Right cardiac atrium (tissue), 5 donors: ENCODE data around the gene CARD11. TPM values are rescaled to one million over a fixed set of nuclear protein-coding genes. Genes with fewer than 3 reads are reported as not detected.

Experiments used
- ATAC-seq, 2 donors: fragments of 200-7000 bp; cut with Tn5 transposase; one replicate each; pipeline versions ENCODE4 v1.8.0 to v1.9.1; 2020; ENCODE audit warnings: moderate library complexity in 2 of 2, mild to moderate bottlenecking in 1 of 2
- DNase-seq, 3 donors: peaks; one replicate each; pipeline ENCODE4 v3.0.0-alpha.2; 2020
- H3K27ac ChIP-seq: one replicate; pipeline ENCODE4 v1.5.1; 2013; ENCODE audit warnings: mild to moderate bottlenecking, low read length, control low read depth, moderate library complexity
- H3K27me3 ChIP-seq: one replicate; pipeline ENCODE4 v1.6.1; 2013; ENCODE audit not compliant: control insufficient read depth, insufficient read depth
- H3K4me1 ChIP-seq: one replicate; pipeline ENCODE4 v1.6.1; 2013; ENCODE audit warnings: low read length; ENCODE audit not compliant: control insufficient read depth, insufficient read depth
- H3K4me3 ChIP-seq: one replicate; pipeline ENCODE4 v1.5.1; 2013; ENCODE audit warnings: low read length, control low read depth
- H3K9me3 ChIP-seq: one replicate; pipeline ENCODE4 v1.6.1; 2013; ENCODE audit warnings: low read length; ENCODE audit not compliant: control insufficient read depth
- WGBS: extraction: QIAGEN DNeasy Blood & Tissue Kit; methylation state at CpG from one replicate; pipeline ENCODE4 v1.1.7; 2013; 5-methylcytosine and 5-hydroxymethylcytosine counted together
- intact Hi-C, 4 donors: fragments of 100-400 bp; cut with DNase I; formaldehyde crosslinking; loops; one replicate each; pipeline versions ENCODE4 v1.11.0 to v1.14.0; 2022 to 2023
- polyA plus RNA-seq: library from polyadenylated mRNA; stranded (reverse); fragments of 200-250 nt; gene quantifications from one replicate; pipeline ENCODE4 v1.2.3, GENCODE V29; 2013
- total RNA-seq, 4 donors: library from RNA; stranded (reverse); fragmentation: NEBNext Ultra II Directional; extraction: Animal tissue kit (Norgen Biotek cat#: 25700); gene quantifications; one replicate each; pipeline ENCODE4 v1.2.1, GENCODE V29; 2021
- donor health status: healthy with polysubstance abuse.
- donor health status: DM: no; HTN: yes; CAD: no.
- donor health status: DM: no; HTN: no; CAD: no.
- donor health status: DM: no; HTN: yes; CAD: no; lungs with severe emphysema.
- donor health status: DM: yes; HTN: yes; CAD: no.

Gene CARD11
- total and polyA plus RNA-seq, 5 donors, result 0.16 to 0.96 (median 0.41) TPM

DNA sequence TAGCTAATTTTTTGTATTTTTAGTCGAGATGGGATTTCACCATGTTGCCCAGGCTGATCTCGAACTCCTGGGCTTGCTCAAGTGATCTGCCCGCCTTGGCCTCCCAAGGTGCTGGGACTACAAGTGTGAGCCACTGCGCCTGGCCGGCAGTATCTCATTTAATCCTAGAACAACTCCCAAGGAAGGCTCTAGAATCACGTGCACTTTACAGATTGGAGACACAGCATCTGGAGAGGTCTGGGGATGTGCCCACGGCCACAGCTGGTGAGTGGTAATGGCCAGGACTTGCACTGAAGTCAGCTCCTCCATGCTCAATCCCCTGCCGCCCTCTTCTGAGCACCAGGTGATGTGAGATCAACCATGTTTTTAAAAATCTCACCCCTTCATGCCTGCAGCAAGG, 43.1 kb downstream of the CARD11 start:
- ATAC-seq (no peak), DNase-seq (no peak)
- Histone ChIP-seq H3K4me3 (no peak overlapping the region), H3K27me3 (no peaks in the 10 kb centered on the region), H3K9me3 (no peaks in the 10 kb centered on the region), H3K4me1 (no peaks in the 10 kb centered on the region), H3K27ac (no peak overlapping the region)
- intact Hi-C loops, result no loop called here
- WGBS, result 83% methylated on average over 8 of the region's 8 CpGs

DNA sequence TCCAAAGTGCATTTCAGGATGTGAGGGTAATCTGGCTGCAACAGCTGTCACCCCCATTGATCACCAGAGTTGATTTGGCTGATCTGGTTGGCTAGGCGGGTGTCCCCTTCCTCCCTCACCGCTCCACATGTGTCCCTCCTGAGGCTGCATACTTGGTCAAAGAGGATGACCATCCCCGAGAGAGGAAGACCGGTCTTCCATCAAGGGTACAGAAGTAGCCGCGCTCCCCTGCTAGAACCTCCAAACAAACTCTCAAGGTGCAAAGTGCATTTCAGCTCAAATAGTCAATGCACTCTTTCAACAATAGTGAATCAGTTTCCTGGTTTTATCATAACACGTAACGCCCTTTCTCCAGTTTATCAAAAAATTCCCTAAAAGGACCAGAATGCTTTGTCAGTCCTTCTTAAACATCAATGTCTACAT, 44.6 kb downstream of the CARD11 start:
- H3K4me3 ChIP-seq, result no peak overlapping the region
- WGBS, result 85% methylated on average over 8 of the region's 8 CpGs
- H3K9me3 ChIP-seq, result no peaks in the 10 kb centered on the region
- no peak overlapping the region for H3K27ac ChIP-seq
- no peaks in the 10 kb centered on the region for H3K27me3 ChIP-seq
- DNase-seq (no peak), ATAC-seq (no peak)
- intact Hi-C loops, result no loop called here
- H3K4me1 ChIP-seq, result no peaks in the 10 kb centered on the region

DNA sequence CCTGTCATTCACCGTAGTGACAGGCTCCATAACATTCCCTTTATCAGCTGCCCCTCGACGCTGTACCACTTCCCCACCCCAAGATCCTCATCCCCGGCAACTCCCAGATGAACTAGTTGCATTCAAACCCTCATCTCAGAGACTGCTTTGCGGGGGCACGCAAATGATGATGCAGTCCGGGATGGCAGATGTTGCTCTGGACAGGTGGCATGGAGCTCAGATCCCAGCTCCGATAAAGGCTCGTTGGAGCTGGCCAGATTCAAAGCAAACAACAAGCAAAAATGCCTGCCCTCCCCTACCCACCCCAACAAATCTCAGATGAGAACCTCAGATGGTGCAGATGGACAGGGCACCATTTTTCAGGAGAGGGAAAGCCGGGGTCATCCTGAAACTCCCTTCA, 46.7 kb downstream of the CARD11 start:
- ATAC-seq (no peak), DNase-seq (no peak)
- Histone ChIP-seq H3K27ac (no peak overlapping the region), H3K9me3 (no peaks in the 10 kb centered on the region), H3K4me1 (no peaks in the 10 kb centered on the region), H3K4me3 (no peak overlapping the region), H3K27me3 (no peaks in the 10 kb centered on the region)
- intact Hi-C loops, result no loop called here
- WGBS, result 83% methylated on average over 10 of the region's 10 CpGs

DNA sequence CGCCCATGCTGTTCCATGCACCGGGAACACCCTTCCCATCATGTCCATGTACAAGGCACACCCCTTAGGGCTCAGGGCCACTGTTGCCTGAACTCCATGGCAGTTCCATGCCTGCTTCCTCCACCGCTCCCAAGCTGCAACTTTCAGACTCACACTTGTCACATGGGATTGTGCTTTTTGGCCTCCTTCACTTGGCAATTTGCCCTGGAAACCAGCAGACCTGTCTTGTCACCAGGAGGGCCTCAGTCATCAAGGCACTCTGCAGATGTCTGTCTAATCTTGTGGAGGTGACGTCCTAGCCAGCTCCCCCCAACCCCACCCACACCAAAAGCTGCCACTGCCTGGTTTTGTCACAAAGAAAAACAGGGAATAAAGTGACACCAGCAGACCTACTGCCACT, 47.5 kb downstream of the CARD11 start:
- Histone ChIP-seq H3K9me3 (no peaks in the 10 kb centered on the region), H3K4me3 (no peak overlapping the region), H3K27me3 (no peaks in the 10 kb centered on the region), H3K4me1 (no peaks in the 10 kb centered on the region), H3K27ac (no peak overlapping the region)
- no peak for ATAC-seq
- intact Hi-C loops, result no loop called here
- WGBS, result 63% methylated on average over 4 of the region's 4 CpGs
- peak in 1 of 3 donors; percentile 28 for DNase-seq

DNA sequence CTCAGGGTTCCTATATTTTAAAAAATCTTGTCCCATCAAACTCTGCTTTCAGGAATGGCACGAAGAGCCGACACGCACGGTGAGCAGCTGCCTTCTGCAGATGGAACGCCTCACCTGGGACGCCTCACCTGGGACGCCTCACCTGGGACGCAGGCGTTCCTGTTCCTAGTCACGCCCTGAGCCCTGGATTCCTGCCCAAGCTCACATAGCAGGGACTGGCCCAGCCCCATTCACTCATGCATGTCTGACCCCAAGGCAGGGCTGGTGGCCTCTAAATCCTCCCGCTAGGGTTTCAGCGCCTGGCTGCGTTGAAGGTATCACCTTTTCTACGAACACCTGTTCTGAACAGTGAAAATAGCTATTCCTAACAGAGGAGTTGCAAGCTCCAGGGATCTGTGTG, 49.8 kb downstream of the CARD11 start:
- Histone ChIP-seq H3K27ac (no peak overlapping the region), H3K4me3 (no peak overlapping the region), H3K4me1 (no peaks in the 10 kb centered on the region), H3K27me3 (no peaks in the 10 kb centered on the region), H3K9me3 (no peaks in the 10 kb centered on the region)
- intact Hi-C loops, result no loop called here
- 94% methylated on average over 14 of the region's 14 CpGs for WGBS
- ATAC-seq, result no peak
- DNase-seq, result peak in 1 of 3 donors; percentile 24

DNA sequence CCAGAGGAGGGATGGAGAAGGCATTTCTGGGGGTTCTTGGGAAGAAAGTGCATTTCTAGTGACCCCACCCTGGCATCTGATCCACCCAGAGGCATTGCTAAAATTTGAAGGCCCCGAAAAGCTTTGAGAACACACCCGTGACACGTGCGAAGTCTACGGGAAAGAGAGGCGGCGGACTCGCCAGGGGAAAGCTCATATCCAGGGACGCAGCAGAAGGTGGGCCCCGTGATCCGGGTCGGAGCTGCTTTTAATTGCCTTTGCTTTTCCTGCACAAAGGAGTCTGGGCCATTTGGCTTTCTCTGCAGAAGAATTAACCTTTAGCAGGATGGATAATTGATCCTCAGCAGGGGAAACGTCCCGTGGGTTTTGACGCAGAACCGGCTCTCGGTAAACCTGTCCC, 50.3 kb downstream of the CARD11 start:
- DNase-seq (peak in 1 of 3 donors; percentile 18), ATAC-seq (no peak)
- intact Hi-C loops, result no loop called here
- Histone ChIP-seq H3K4me1 (no peaks in the 10 kb centered on the region), H3K27me3 (no peaks in the 10 kb centered on the region), H3K4me3 (no peak overlapping the region), H3K27ac (no peak overlapping the region), H3K9me3 (no peaks in the 10 kb centered on the region)
- WGBS, result 77% methylated on average over 17 of the region's 17 CpGs

DNA sequence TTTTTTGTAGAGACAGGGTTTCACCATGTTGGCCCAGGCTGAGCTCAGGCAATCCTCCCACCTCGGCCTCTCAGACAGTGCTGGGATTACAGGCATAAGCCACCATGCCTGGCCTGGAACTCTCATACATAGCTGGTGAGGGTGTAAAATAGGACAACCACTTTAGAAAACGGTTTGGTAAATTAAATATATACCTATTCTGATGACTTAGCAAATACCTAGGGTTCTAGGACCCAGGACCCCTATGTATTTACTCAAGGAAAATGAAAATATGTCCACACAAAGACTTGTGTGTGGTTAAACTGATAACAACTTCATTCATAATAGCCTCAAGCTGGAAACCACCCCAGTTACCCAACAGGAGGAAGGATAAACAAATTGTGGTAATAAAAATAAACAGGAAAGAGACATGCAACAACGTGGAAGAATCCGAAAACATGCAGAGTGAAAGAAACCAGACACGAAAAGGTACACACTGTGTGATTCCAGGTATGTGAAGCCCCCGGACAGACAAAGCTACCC, 52.7 kb downstream of the CARD11 start:
- intact Hi-C loops, result no loop called here
- no peak overlapping the region for H3K27ac ChIP-seq
- H3K4me3 ChIP-seq, result no peak overlapping the region
- no peak for ATAC-seq
- no peaks in the 10 kb centered on the region for H3K9me3 ChIP-seq
- H3K27me3 ChIP-seq, result no peaks in the 10 kb centered on the region
- DNase-seq, result no peak
- H3K4me1 ChIP-seq, result no peaks in the 10 kb centered on the region
- WGBS, result 79% methylated on average over 6 of the region's 6 CpGs

DNA sequence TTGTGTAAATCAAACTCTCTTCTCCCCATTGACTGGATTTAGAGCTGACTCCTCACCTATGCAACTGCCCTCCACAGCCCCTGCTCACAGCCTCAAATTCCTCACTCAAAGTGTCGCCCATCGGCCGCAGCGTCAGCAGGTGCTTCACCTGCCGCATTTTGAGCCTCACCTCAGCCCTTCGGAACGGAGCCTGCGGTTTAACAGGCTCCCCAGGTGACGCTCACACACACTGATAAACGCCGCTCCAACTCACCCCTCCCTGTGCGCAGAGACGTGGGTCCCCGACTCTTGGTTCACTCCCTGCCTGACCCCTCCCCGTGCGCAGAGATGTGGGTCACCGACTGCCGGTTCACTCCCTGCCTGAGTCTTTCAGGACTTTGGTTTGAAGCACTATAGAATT, 57.1 kb downstream of the CARD11 start:
- WGBS, result 93% methylated on average over 18 of the region's 18 CpGs
- Histone ChIP-seq H3K27ac (no peak overlapping the region), H3K4me3 (no peak overlapping the region), H3K9me3 (no peaks in the 10 kb centered on the region), H3K27me3 (no peaks in the 10 kb centered on the region), H3K4me1 (no peaks in the 10 kb centered on the region)
- intact Hi-C loops, result no loop called here
- no peak for DNase-seq
- no peak for ATAC-seq

DNA sequence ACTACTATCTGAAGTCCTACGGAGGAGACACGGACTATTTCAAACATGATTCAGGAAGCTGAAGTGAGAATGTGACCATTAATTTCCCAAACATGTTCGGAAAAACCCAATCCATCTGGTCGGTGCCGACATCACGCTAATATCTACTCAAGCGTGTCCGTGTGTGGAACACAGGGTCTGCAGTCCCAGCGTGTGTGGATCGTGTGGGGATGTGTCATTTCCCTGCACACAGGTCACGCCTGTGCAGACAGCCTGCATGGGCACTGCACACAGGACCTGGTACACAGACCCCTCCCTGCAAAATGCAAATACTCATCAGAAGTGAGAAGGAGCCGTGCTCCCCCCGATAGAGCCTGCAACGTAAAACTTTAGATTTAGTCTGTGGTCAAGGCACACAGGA, 57.8 kb downstream of the CARD11 start:
- intact Hi-C loops, result no loop called here
- H3K4me3 ChIP-seq, result no peak overlapping the region
- no peak for DNase-seq
- no peak for ATAC-seq
- H3K27ac ChIP-seq, result no peak overlapping the region
- WGBS, result 88% methylated on average over 14 of the region's 14 CpGs
- no peaks in the 10 kb centered on the region for H3K4me1 ChIP-seq
- no peaks in the 10 kb centered on the region for H3K9me3 ChIP-seq
- no peaks in the 10 kb centered on the region for H3K27me3 ChIP-seq

DNA sequence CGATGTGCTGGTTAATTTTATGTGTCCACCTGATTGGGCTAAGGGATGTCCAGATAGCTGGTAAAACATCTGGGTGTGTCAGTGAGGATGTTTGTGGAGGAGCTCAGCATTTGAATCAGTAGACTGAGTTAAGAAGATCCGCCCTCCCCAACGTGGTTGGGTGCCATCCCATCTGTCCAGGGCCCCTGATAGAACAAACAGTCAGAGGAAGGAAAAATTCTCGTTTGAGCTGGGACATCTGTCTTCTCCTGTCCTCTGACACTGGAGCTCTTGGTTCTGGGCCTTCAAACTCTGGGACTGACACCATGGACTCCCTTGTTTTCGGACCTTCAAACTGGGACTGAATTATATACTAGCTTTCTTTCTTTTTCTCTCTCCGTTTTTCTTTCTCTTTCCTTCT, 59.6 kb downstream of the CARD11 start:
- Histone ChIP-seq H3K27me3 (no peaks in the 10 kb centered on the region), H3K4me3 (no peak overlapping the region), H3K9me3 (no peaks in the 10 kb centered on the region), H3K4me1 (no peaks in the 10 kb centered on the region), H3K27ac (no peak overlapping the region)
- intact Hi-C loops, result no loop called here
- 58% methylated on average over 6 of the region's 6 CpGs for WGBS
- no peak for ATAC-seq
- DNase-seq, result no peak

DNA sequence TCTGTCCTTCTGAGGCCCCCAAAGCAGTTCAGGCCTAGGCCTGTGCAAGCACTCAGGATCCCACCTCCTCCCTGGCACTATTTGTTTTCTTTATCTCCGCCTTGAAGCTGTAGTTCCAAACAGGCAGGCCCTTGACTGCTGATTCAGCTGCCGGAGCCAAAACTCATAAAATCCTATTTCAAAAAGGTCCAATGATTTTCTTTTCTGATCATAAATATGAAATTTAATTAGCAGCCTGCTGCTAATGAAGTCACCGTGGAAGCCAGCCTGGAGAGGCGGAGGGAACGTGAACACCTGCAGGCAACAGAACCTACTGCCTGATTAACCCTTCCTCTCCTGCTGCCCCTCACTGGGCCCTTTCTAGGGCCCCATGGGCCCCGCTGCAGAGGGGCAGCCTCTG, 60.1 kb downstream of the CARD11 start:
- intact Hi-C loops, result no loop called here
- Histone ChIP-seq H3K27me3 (no peaks in the 10 kb centered on the region), H3K27ac (no peak overlapping the region), H3K4me3 (no peak overlapping the region), H3K4me1 (no peaks in the 10 kb centered on the region), H3K9me3 (no peaks in the 10 kb centered on the region)
- no peak for ATAC-seq
- DNase-seq, result no peak
- WGBS, result 63% methylated on average over 6 of the region's 6 CpGs

DNA sequence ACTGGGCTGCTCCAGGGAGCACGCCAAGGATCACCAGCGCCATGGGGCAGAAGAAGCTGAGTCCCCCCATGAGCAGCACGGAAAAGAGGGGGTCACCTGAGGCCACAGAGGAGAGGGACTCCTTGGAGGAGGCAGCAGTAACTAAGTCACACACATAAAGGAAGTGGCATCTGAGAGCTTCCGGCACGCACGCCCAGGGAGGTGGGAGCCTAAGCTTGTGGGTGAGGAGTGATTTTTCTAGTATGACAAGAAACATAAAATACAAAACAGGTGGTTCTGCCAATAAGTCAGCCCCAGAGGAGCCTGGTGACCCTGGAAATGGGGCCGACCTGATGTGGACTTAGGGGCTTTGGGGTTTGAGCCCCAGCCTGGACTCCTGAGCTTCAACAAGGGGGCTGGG, 60.8 kb downstream of the CARD11 start:
- ATAC-seq, result no peak
- no peak for DNase-seq
- no peaks in the 10 kb centered on the region for H3K9me3 ChIP-seq
- no peaks in the 10 kb centered on the region for H3K27me3 ChIP-seq
- intact Hi-C loops, result no loop called here
- H3K4me3 ChIP-seq, result no peak overlapping the region
- H3K27ac ChIP-seq, result no peak overlapping the region
- no peaks in the 10 kb centered on the region for H3K4me1 ChIP-seq
- 83% methylated on average over 7 of the region's 7 CpGs for WGBS
